ENCODE measurements around the gene LYSET.
"Not testable (repeated sequence)": the region's sequence is repeated elsewhere in the genome, so short reads cannot be mapped to it uniquely, and the experiment has no call there.

Gene LYSET

DNA sequence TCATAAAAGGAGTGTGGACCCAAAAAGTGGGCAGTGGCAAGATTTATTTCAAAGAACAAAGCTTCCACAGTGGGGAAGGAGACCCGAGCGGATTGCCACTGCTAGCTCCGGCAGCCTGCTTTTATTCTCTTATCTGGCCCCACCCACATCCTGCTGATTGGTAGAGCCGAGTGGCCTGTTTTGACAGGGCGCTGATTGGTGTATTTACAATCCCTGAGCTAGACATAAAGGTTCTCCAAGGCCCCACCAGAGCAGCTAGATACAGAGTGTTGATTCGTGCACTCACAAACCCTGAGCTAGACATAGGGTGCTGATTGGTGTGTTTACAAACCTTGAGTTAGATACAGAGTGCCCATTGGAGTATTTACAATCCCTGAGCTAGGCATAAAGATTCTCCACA lies 15.5 kb upstream of the LYSET start:
- not testable (repeated sequence) for H3K9ac ChIP-seq (ENCODE audit: low read length in 5 of 5); H3K9me3 ChIP-seq (ENCODE audit: control insufficient read depth in 5 of 5, low read length in 5 of 5); H3K4me1 ChIP-seq (ENCODE audit: control insufficient read depth in 5 of 5, insufficient read depth in 5 of 5, low read length in 5 of 5); H3K27ac ChIP-seq (ENCODE audit: low read depth, low read length); H3K36me3 ChIP-seq (ENCODE audit: control insufficient read depth in 5 of 5, insufficient read depth in 5 of 5, low read length in 5 of 5); H3K27me3 ChIP-seq (ENCODE audit: control insufficient read depth in 5 of 5, insufficient read depth in 4 of 5, low read length in 5 of 5); H3K4me3 ChIP-seq (ENCODE audit: low read depth in 1 of 5, low read length in 5 of 5)

DNA sequence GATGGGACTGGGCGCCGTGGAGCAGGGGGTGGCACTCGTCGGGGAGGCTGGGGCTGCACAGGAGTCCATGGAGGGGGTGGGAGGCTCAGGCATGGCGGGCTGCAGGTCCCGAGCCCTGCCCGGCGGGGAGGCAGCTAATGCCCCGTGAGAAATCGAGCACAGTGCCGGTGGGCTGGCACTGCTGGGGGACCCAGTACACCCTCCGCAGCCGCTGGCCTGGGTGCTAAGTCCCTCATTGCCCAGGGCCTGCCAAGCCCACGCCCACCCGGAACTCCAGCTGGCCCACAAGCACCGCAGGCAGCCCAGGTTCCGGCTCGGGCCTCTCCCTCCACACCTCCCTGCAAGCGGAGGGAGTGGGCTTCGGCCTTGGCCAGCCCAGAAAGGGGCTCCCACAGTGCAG lies 15.0 kb upstream of the LYSET start:
- not testable (repeated sequence) for H3K27ac ChIP-seq (ENCODE audit: low read depth, low read length); H3K4me1 ChIP-seq (ENCODE audit: control insufficient read depth in 5 of 5, insufficient read depth in 5 of 5, low read length in 5 of 5)

GRCh38 chr14:93171376-93171775 lies 13.7 kb upstream of the LYSET start:
- H3K9me3 ChIP-seq (ENCODE audit: control insufficient read depth in 5 of 5, low read length in 5 of 5) = no peaks in the 10 kb centered on the region
- H3K27ac ChIP-seq (ENCODE audit: low read depth, low read length) = no peak overlapping the region
- no peaks in the 10 kb centered on the region for H3K36me3 ChIP-seq (ENCODE audit: control insufficient read depth in 5 of 5, insufficient read depth in 5 of 5, low read length in 5 of 5)
- H3K4me3 ChIP-seq (ENCODE audit: low read depth in 1 of 5, low read length in 5 of 5) = no peak overlapping the region
- peaks cover 0 to 6% (median 0%) of the 10 kb centered on the region in 5 donors for H3K27me3 ChIP-seq (ENCODE audit: control insufficient read depth in 5 of 5, insufficient read depth in 4 of 5, low read length in 5 of 5)
- H3K9ac ChIP-seq (ENCODE audit: low read length in 5 of 5) = no peak overlapping the region
- no peaks in the 10 kb centered on the region for H3K4me1 ChIP-seq (ENCODE audit: control insufficient read depth in 5 of 5, insufficient read depth in 5 of 5, low read length in 5 of 5)

More for the DNA sequence above, 15.0 kb upstream of the LYSET start:
- not testable (repeated sequence) for H3K9ac ChIP-seq (ENCODE audit: low read length in 5 of 5); H3K4me3 ChIP-seq (ENCODE audit: low read depth in 1 of 5, low read length in 5 of 5); H3K27me3 ChIP-seq (ENCODE audit: control insufficient read depth in 5 of 5, insufficient read depth in 4 of 5, low read length in 5 of 5); H3K36me3 ChIP-seq (ENCODE audit: control insufficient read depth in 5 of 5, insufficient read depth in 5 of 5, low read length in 5 of 5); H3K9me3 ChIP-seq (ENCODE audit: control insufficient read depth in 5 of 5, low read length in 5 of 5)

DNA sequence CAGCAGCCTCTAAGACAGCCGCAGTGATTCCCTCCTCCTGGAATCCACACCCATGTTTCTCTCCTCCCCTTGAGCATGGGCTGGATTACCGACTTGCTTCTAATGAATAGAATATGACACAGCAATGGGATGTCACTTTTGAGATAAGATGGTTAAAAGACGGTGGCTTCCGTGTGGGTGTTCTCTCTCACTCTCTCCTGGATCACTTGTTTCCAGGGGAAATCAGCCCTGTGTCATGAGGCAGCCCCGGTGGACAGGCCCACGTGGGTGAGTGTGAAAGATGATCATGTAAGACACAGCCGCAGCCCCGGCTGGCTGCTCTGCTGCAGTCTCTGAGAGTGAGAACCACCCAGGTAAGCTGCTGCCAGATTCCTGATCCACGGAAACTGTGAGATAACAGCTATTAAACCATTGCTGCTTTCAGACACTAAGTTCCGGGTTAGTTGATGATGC lies 11.1 kb upstream of the LYSET start:
- no peak overlapping the region for H3K4me3 ChIP-seq (ENCODE audit: low read depth in 1 of 5, low read length in 5 of 5)
- H3K36me3 ChIP-seq (ENCODE audit: control insufficient read depth in 5 of 5, insufficient read depth in 5 of 5, low read length in 5 of 5) = no peaks in the 10 kb centered on the region
- H3K27ac ChIP-seq (ENCODE audit: low read depth, low read length) = no peak overlapping the region
- peaks cover 0 to 2% (median 0%) of the 10 kb centered on the region in 5 donors for H3K4me1 ChIP-seq (ENCODE audit: control insufficient read depth in 5 of 5, insufficient read depth in 5 of 5, low read length in 5 of 5)
- H3K9ac ChIP-seq (ENCODE audit: low read length in 5 of 5) = no peak overlapping the region
- H3K27me3 ChIP-seq (ENCODE audit: control insufficient read depth in 5 of 5, insufficient read depth in 4 of 5, low read length in 5 of 5) = peaks cover 0 to 6% (median 0%) of the 10 kb centered on the region in 5 donors
- no peaks in the 10 kb centered on the region for H3K9me3 ChIP-seq (ENCODE audit: control insufficient read depth in 5 of 5, low read length in 5 of 5)

- H3K9ac ChIP-seq (ENCODE audit: low read length in 5 of 5); H3K9me3 ChIP-seq (ENCODE audit: control insufficient read depth in 5 of 5, low read length in 5 of 5); H3K4me1 ChIP-seq (ENCODE audit: control insufficient read depth in 5 of 5, insufficient read depth in 5 of 5, low read length in 5 of 5); H3K4me3 ChIP-seq (ENCODE audit: low read depth in 1 of 5, low read length in 5 of 5); H3K27ac ChIP-seq (ENCODE audit: low read depth, low read length); H3K27me3 ChIP-seq (ENCODE audit: control insufficient read depth in 5 of 5, insufficient read depth in 4 of 5, low read length in 5 of 5); H3K36me3 ChIP-seq (ENCODE audit: control insufficient read depth in 5 of 5, insufficient read depth in 5 of 5, low read length in 5 of 5): not testable (repeated sequence)
These were observed 10.4 kb upstream of the LYSET start for GRCh38 chr14:93174731-93175130.

- H3K36me3 ChIP-seq (ENCODE audit: control insufficient read depth in 5 of 5, insufficient read depth in 5 of 5, low read length in 5 of 5) = no peaks in the 10 kb centered on the region
- no peak overlapping the region for H3K27ac ChIP-seq (ENCODE audit: low read depth, low read length)
- H3K9ac ChIP-seq (ENCODE audit: low read length in 5 of 5) = no peak overlapping the region
- no peaks in the 10 kb centered on the region for H3K9me3 ChIP-seq (ENCODE audit: control insufficient read depth in 5 of 5, low read length in 5 of 5)
- H3K27me3 ChIP-seq (ENCODE audit: control insufficient read depth in 5 of 5, insufficient read depth in 4 of 5, low read length in 5 of 5) = peaks cover 0 to 6% (median 0%) of the 10 kb centered on the region in 5 donors
- no peak overlapping the region for H3K4me3 ChIP-seq (ENCODE audit: low read depth in 1 of 5, low read length in 5 of 5)
- H3K4me1 ChIP-seq (ENCODE audit: control insufficient read depth in 5 of 5, insufficient read depth in 5 of 5, low read length in 5 of 5) = peaks cover 0 to 2% (median 0%) of the 10 kb centered on the region in 5 donors
These were observed 9.6 kb upstream of the LYSET start for GRCh38 chr14:93175492-93175891.

- peaks cover 5 to 22% (median 12%) of the 10 kb centered on the region in 5 donors for H3K36me3 ChIP-seq (ENCODE audit: control insufficient read depth in 5 of 5, insufficient read depth in 5 of 5, low read length in 5 of 5)
- no peaks in the 10 kb centered on the region for H3K9me3 ChIP-seq (ENCODE audit: control insufficient read depth in 5 of 5, low read length in 5 of 5)
- peak overlapping the region; percentile 44 to 94 (median 91) for H3K9ac ChIP-seq (ENCODE audit: low read length in 5 of 5)
- H3K4me3 ChIP-seq (ENCODE audit: low read depth in 1 of 5, low read length in 5 of 5) = peak overlapping the region; percentile 76 to 98 (median 88)
- no peaks in the 10 kb centered on the region for H3K27me3 ChIP-seq (ENCODE audit: control insufficient read depth in 5 of 5, insufficient read depth in 4 of 5, low read length in 5 of 5)
- peaks cover 7 to 29% (median 19%) of the 10 kb centered on the region in 5 donors for H3K4me1 ChIP-seq (ENCODE audit: control insufficient read depth in 5 of 5, insufficient read depth in 5 of 5, low read length in 5 of 5)
- peak overlapping the region; percentile 80 for H3K27ac ChIP-seq (ENCODE audit: low read depth, low read length)
These were observed 1.4 kb upstream of the LYSET start for GRCh38 chr14:93183596-93184317.

- peak overlapping the region; percentile 82 to 98 (median 88) for H3K4me3 ChIP-seq (ENCODE audit: low read depth in 1 of 5, low read length in 5 of 5)
- peak overlapping the region; percentile 100 for H3K27ac ChIP-seq (ENCODE audit: low read depth, low read length)
- H3K36me3 ChIP-seq (ENCODE audit: control insufficient read depth in 5 of 5, insufficient read depth in 5 of 5, low read length in 5 of 5) = peaks cover 9 to 24% (median 12%) of the 10 kb centered on the region in 5 donors
- peaks cover 7 to 29% (median 19%) of the 10 kb centered on the region in 5 donors for H3K4me1 ChIP-seq (ENCODE audit: control insufficient read depth in 5 of 5, insufficient read depth in 5 of 5, low read length in 5 of 5)
- H3K27me3 ChIP-seq (ENCODE audit: control insufficient read depth in 5 of 5, insufficient read depth in 4 of 5, low read length in 5 of 5) = no peaks in the 10 kb centered on the region
- H3K9me3 ChIP-seq (ENCODE audit: control insufficient read depth in 5 of 5, low read length in 5 of 5) = no peaks in the 10 kb centered on the region
- H3K9ac ChIP-seq (ENCODE audit: low read length in 5 of 5) = peak overlapping the region; percentile 81 to 98 (median 92)
These were observed 218 bp downstream of the LYSET start for GRCh38 chr14:93185349-93185720.

- Histone ChIP-seq H3K27me3 (ENCODE audit: control insufficient read depth in 5 of 5, insufficient read depth in 4 of 5, low read length in 5 of 5) (no peaks in the 10 kb centered on the region), H3K36me3 (ENCODE audit: control insufficient read depth in 5 of 5, insufficient read depth in 5 of 5, low read length in 5 of 5) (peaks cover 9 to 24% (median 12%) of the 10 kb centered on the region in 5 donors), H3K9me3 (ENCODE audit: control insufficient read depth in 5 of 5, low read length in 5 of 5) (no peaks in the 10 kb centered on the region), H3K27ac (ENCODE audit: low read depth, low read length) (peak overlapping the region; percentile 100), H3K9ac (ENCODE audit: low read length in 5 of 5) (peak overlapping the region in 2 of 5 donors; percentile 11 to 41), H3K4me1 (ENCODE audit: control insufficient read depth in 5 of 5, insufficient read depth in 5 of 5, low read length in 5 of 5) (peaks cover 7 to 29% (median 19%) of the 10 kb centered on the region in 5 donors), H3K4me3 (ENCODE audit: low read depth in 1 of 5, low read length in 5 of 5) (no peak overlapping the region)
These were observed 1.3 kb downstream of the LYSET start for GRCh38 chr14:93186466-93186865.

DNA sequence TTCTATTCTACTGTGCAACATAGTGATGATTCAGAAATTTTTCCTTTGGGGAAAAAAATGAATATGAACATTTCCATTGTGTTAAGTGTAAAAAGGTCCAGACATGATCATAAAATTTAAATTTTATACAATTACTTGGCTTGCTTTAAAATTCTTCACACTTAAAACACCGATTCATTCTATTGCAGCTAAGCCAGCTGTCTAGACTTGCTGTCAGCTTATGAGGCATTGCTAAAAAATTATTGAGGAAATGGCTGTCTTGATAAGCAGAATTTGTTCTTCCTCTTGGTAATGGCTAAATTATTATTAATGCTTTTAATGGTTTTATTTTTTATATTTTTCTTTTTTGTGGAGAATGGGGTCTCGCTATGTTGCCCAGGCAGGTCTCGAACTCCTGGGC lies 1.8 kb downstream of the LYSET start:
- peak overlapping the region in 1 of 5 donors; percentile 11 for H3K9ac ChIP-seq (ENCODE audit: low read length in 5 of 5)
- no peak overlapping the region for H3K4me3 ChIP-seq (ENCODE audit: low read depth in 1 of 5, low read length in 5 of 5)
- no peaks in the 10 kb centered on the region for H3K9me3 ChIP-seq (ENCODE audit: control insufficient read depth in 5 of 5, low read length in 5 of 5)
- H3K36me3 ChIP-seq (ENCODE audit: control insufficient read depth in 5 of 5, insufficient read depth in 5 of 5, low read length in 5 of 5) = peaks cover 7 to 24% (median 9%) of the 10 kb centered on the region in 5 donors
- no peak overlapping the region for H3K27ac ChIP-seq (ENCODE audit: low read depth, low read length)
- no peaks in the 10 kb centered on the region for H3K27me3 ChIP-seq (ENCODE audit: control insufficient read depth in 5 of 5, insufficient read depth in 4 of 5, low read length in 5 of 5)
- peaks cover 7 to 29% (median 19%) of the 10 kb centered on the region in 5 donors for H3K4me1 ChIP-seq (ENCODE audit: control insufficient read depth in 5 of 5, insufficient read depth in 5 of 5, low read length in 5 of 5)

Data from subcutaneous abdominal adipose tissue (tissue), 5 donors.